ENCODE data around the gene MIEF2. TPM values are rescaled to one million over a fixed set of nuclear protein-coding genes. Genes with fewer than 3 reads are reported as not detected.

Gene MIEF2
- polyA plus RNA-seq, 2 of the 4 experiments (the other 2 are of a cell fraction) = 3.7 to 8.5 TPM

DNA sequence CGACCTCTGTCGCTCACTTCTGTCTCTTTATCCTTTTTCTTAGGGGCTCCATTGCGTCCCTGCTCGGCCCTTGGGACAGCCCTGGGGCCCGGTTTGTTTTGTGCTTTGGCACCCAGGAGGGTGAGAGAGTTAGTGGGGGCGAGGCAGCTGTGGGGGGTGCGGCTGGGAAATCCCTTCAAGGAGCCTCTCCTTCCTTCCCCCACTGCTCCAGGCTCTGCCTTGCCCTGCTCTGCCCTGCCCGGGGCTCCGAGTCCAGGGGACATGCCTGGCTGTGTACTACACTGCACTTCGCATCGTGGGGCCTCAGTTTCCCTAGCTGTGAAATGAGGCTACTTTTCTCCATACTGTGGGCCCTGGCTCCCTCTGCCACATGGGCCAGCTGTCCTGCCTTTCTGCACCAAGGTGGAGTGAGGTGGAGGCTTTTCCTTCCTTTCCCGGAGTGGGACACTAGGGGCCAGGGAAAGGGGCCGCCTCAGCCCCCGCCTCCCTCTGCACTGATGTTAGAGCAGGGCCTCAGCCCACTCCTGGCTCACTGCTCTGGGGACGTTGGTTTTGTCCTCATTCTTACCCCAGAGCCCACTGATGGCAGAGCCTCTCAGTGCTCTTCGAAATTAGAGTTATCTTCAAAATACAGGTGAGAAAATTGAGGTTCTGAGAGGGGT lies 34.0 kb upstream of the MIEF2 start (continued):
- TF ChIP-seq, protein P1, sequence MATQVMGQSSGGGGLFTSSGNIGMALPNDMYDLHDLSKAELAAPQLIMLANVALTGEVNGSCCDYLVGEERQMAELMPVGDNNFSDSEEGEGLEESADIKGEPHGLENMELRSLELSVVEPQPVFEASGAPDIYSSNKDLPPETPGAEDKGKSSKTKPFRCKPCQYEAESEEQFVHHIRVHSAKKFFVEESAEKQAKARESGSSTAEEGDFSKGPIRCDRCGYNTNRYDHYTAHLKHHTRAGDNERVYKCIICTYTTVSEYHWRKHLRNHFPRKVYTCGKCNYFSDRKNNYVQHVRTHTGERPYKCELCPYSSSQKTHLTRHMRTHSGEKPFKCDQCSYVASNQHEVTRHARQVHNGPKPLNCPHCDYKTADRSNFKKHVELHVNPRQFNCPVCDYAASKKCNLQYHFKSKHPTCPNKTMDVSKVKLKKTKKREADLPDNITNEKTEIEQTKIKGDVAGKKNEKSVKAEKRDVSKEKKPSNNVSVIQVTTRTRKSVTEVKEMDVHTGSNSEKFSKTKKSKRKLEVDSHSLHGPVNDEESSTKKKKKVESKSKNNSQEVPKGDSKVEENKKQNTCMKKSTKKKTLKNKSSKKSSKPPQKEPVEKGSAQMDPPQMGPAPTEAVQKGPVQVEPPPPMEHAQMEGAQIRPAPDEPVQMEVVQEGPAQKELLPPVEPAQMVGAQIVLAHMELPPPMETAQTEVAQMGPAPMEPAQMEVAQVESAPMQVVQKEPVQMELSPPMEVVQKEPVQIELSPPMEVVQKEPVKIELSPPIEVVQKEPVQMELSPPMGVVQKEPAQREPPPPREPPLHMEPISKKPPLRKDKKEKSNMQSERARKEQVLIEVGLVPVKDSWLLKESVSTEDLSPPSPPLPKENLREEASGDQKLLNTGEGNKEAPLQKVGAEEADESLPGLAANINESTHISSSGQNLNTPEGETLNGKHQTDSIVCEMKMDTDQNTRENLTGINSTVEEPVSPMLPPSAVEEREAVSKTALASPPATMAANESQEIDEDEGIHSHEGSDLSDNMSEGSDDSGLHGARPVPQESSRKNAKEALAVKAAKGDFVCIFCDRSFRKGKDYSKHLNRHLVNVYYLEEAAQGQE (IDR thresholded peaks at IDR 0.05) = no peak
- TF ChIP-seq NPAS2 (CRISPR knock-in tag; IDR thresholded peaks at IDR 0.05; ENCODE audit: borderline replicate concordance) (no peak), HOXB5 (CRISPR knock-in tag; IDR thresholded peaks at IDR 0.05) (no peak), JUNB (IDR thresholded peaks at IDR 0.05) (no peak), FOSL2 (IDR thresholded peaks at IDR 0.05) (no peak), FOSL2 (CRISPR knock-in tag; IDR thresholded peaks at IDR 0.05) (no peak), CHD4 (IDR thresholded peaks at IDR 0.05; ENCODE audit: borderline replicate concordance) (no peak), ZFP36 (IDR thresholded peaks at IDR 0.05; ENCODE audit: borderline replicate concordance, partially characterized antibody) (no peak)
- TF ChIP-seq, protein P2, sequence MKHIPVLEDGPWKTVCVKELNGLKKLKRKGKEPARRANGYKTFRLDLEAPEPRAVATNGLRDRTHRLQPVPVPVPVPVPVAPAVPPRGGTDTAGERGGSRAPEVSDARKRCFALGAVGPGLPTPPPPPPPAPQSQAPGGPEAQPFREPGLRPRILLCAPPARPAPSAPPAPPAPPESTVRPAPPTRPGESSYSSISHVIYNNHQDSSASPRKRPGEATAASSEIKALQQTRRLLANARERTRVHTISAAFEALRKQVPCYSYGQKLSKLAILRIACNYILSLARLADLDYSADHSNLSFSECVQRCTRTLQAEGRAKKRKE (CRISPR knock-in tag; IDR thresholded peaks at IDR 0.05; ENCODE audit: low read depth) = no peak

DNA sequence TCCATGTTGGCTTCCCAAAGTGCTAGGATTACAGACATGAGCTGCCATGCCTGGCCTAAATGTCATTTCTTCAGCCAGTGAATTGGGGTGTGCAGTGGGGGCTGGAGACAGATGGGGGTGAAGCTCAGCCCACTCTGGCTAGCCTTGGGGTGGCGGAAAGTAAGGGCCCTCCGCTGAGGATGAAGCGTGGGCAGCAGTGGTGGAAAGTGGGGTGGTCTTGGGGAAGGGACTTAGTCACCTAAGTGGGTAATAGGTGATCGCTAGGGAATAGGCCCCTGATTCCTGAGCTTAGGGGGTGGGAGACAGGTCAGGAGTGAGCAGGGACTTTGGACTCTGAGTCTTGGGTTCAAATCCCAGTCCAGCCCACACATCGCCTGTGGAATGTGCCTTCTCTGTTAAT lies 32.8 kb upstream of the MIEF2 start:
- WGBS (ENCODE audit: missing lambda C conversion rate) = 91% methylated on average over 5 of the region's 5 CpGs
- Histone ChIP-seq H3K4me3 (no peak overlapping the region), H3K27ac (no peak overlapping the region), H3K4me2 (no peak overlapping the region), H3K4me1 (peaks cover 11% of the 10 kb centered on the region), H3K9me3 (no peaks in the 10 kb centered on the region)
- ATAC-seq = no peak
- POLR2A ChIA-PET = no interaction called here
- TF ChIP-seq POLR2AphosphoS2 (conservative IDR thresholded peaks at IDR 0.05; ENCODE audit: low read length) (no peak), CEBPB (IDR thresholded peaks at IDR 0.05) (no peak), GATA3 (IDR thresholded peaks at IDR 0.05; ENCODE audit: borderline replicate concordance) (no peak), SREBF2 (IDR thresholded peaks at IDR 0.05) (no peak), EHF (CRISPR knock-in tag; IDR thresholded peaks at IDR 0.05) (no peak), HOXB5 (CRISPR knock-in tag; IDR thresholded peaks at IDR 0.05) (no peak), MYC (IDR thresholded peaks at IDR 0.05; ENCODE audit: borderline replicate concordance, low read length) (no peak), TP53 (CRISPR knock-in tag; IDR thresholded peaks at IDR 0.05) (no peak), EP300 (IDR thresholded peaks at IDR 0.05) (no peak)
- TF ChIP-seq, protein P3, sequence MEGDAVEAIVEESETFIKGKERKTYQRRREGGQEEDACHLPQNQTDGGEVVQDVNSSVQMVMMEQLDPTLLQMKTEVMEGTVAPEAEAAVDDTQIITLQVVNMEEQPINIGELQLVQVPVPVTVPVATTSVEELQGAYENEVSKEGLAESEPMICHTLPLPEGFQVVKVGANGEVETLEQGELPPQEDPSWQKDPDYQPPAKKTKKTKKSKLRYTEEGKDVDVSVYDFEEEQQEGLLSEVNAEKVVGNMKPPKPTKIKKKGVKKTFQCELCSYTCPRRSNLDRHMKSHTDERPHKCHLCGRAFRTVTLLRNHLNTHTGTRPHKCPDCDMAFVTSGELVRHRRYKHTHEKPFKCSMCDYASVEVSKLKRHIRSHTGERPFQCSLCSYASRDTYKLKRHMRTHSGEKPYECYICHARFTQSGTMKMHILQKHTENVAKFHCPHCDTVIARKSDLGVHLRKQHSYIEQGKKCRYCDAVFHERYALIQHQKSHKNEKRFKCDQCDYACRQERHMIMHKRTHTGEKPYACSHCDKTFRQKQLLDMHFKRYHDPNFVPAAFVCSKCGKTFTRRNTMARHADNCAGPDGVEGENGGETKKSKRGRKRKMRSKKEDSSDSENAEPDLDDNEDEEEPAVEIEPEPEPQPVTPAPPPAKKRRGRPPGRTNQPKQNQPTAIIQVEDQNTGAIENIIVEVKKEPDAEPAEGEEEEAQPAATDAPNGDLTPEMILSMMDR (IDR thresholded peaks at IDR 0.05) = no peak
- TF ChIP-seq, protein P4, sequence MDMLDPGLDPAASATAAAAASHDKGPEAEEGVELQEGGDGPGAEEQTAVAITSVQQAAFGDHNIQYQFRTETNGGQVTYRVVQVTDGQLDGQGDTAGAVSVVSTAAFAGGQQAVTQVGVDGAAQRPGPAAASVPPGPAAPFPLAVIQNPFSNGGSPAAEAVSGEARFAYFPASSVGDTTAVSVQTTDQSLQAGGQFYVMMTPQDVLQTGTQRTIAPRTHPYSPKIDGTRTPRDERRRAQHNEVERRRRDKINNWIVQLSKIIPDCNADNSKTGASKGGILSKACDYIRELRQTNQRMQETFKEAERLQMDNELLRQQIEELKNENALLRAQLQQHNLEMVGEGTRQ (IDR thresholded peaks at IDR 0.05) = no peak
- no peak for FAIRE-seq
- CTCF ChIA-PET = interaction anchor here (1.1 to 1.6 kb wide), 3 partner anchors 10 to 36 kb away, joined by 4 to 8 read pairs (median 6); no protein-coding TSS in a partner anchor
- DNase-seq (ENCODE audit: low read depth in 1 of 2, low spot score in 1 of 2) = no peak

Data from A549 (cell line).